Bronchial epithelial cell (primary cell): ENCODE results near the gene MICU1. TPM values are rescaled to one million over a fixed set of nuclear protein-coding genes. Genes with fewer than 3 reads are reported as not detected.
A peak's percentile ranks its signal among the peaks of the same experiment; 100 is the strongest.
"Not testable (repeated sequence)": the region's sequence is repeated elsewhere in the genome, so short reads cannot be mapped to it uniquely, and the experiment has no call there.

Experiments used
- DNase-seq: peaks from one replicate; pipeline ENCODE4 v3.0.0-alpha.2; 2010; ENCODE audit warnings: low read depth
- FAIRE-seq: peaks from 2 replicates; lab custom pipeline; 2011; peaks lifted over from hg19 to GRCh38; lab: Jason Lieb, UNC
- H3K27me3 ChIP-seq: 2 replicates; pipeline ENCODE4 v1.5.1; 2011; ENCODE audit warnings: low read length; ENCODE audit not compliant: control insufficient read depth, insufficient read depth
- H3K36me3 ChIP-seq: 2 replicates; pipeline ENCODE4 v1.5.1; 2011; ENCODE audit warnings: low read length; ENCODE audit not compliant: control insufficient read depth, insufficient read depth
- H3K4me3 ChIP-seq: 2 replicates; pipeline ENCODE4 v1.5.1; 2011; ENCODE audit warnings: mild to moderate bottlenecking, low read depth, low read length, control low read depth
- total RNA-seq: library from RNA; depleted of rRNA; stranded (reverse); fragments of >200 nt; gene quantifications from 2 replicates; pipeline ENCODE4 v1.2.1, GENCODE V29; 2014
- TF ChIP-seq, protein P1 (sequence below): IDR thresholded peaks from 2 replicates; pipeline ENCODE4 v1.5.1; 2011; ENCODE audit warnings: mild to moderate bottlenecking, moderate library complexity, low read length, control low read depth, inconsistent platforms; ENCODE audit not compliant: insufficient read depth, severe bottlenecking

MICU1 gene
- total RNA-seq, 1 donor from 2014 or later = 20.8 TPM

- TF ChIP-seq, protein P1, sequence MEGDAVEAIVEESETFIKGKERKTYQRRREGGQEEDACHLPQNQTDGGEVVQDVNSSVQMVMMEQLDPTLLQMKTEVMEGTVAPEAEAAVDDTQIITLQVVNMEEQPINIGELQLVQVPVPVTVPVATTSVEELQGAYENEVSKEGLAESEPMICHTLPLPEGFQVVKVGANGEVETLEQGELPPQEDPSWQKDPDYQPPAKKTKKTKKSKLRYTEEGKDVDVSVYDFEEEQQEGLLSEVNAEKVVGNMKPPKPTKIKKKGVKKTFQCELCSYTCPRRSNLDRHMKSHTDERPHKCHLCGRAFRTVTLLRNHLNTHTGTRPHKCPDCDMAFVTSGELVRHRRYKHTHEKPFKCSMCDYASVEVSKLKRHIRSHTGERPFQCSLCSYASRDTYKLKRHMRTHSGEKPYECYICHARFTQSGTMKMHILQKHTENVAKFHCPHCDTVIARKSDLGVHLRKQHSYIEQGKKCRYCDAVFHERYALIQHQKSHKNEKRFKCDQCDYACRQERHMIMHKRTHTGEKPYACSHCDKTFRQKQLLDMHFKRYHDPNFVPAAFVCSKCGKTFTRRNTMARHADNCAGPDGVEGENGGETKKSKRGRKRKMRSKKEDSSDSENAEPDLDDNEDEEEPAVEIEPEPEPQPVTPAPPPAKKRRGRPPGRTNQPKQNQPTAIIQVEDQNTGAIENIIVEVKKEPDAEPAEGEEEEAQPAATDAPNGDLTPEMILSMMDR = no peak
- Histone ChIP-seq H3K4me3 (no peak overlapping the region), H3K36me3 (no peaks in the 10 kb centered on the region), H3K27me3 (no peaks in the 10 kb centered on the region)
- FAIRE-seq = no peak
- DNase-seq = no peak
Measured at GRCh38 chr10:72435570-72435969, 190.3 kb downstream of the MICU1 start.

GRCh38 chr10:72430936-72431335 is 194.9 kb downstream of the MICU1 start:
- FAIRE-seq, H3K36me3 ChIP-seq, H3K4me3 ChIP-seq, DNase-seq, H3K27me3 ChIP-seq: not testable (repeated sequence)

DNA sequence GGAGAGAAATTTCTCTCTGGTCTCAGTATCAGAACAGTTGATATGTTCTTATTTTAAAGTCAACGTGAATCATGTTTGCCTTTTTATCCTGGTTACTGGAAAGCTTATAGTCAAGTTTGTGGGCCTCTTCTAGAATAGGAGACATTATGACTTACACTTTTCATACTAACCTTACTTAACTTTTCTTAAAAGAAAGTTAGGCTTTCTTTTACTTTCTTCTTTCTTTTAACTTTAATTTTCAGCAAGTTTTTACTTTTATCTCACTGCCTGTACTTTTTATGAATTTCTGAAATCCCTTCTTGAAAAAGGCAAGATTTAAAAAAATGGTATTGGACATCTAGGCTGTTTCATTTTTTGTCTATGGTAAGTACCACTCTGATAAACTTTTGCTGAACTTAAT is 195.9 kb downstream of the MICU1 start:
- Histone ChIP-seq H3K36me3 (no peaks in the 10 kb centered on the region), H3K27me3 (no peaks in the 10 kb centered on the region), H3K4me3 (no peak overlapping the region)
- FAIRE-seq (no peak), DNase-seq (no peak)
- TF ChIP-seq, protein P1 = no peak

DNA sequence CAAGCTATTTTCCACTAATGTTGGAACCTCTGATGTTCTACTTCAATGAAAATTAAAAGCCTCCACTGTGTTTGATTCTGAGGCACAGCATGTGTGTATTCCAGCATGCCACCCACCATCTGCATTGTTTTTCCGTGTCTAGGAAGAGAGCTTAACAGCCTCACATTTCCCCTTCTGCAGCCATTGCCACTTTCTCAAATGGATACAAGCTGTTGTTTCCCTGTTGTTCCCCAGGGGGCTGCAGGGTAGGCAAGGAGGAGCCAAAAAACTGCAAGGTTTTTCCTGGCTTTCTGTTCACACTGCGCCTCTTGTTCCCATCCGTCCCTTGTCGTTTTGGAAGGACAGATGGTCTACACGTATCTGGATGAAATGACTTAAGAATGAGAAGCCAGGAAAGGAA is 198.9 kb downstream of the MICU1 start:
- H3K4me3 ChIP-seq = no peak overlapping the region
- no peak for DNase-seq
- H3K36me3 ChIP-seq = no peaks in the 10 kb centered on the region
- TF ChIP-seq, protein P1 = no peak
- FAIRE-seq = no peak
- H3K27me3 ChIP-seq = no peaks in the 10 kb centered on the region

- DNase-seq = no peak
- TF ChIP-seq, protein P1 = no peak
- no peak for FAIRE-seq
- Histone ChIP-seq H3K36me3 (no peaks in the 10 kb centered on the region), H3K27me3 (no peaks in the 10 kb centered on the region), H3K4me3 (no peak overlapping the region)
Measured at GRCh38 chr10:72425133-72425532, 200.7 kb downstream of the MICU1 start.

DNA sequence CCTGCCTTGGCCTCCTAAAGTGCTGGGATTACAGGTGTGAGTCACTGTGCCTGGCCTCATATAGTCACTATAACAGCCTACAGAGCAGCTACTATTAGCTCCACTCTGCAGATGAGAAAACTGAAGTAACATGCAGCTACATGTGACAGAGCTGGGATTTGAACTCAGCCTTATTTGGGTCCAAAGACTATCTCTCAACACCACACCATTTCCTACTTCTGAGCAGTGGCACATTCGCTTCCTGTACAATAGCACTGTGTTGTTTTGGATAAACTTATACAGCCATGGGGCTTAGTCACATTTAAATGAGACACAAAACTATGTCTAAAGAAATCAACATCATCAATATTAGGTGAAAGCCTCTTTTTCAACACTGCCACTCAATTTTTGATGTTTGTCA is 201.3 kb downstream of the MICU1 start:
- FAIRE-seq (no peak), DNase-seq (peak; percentile 2)
- no peak overlapping the region for H3K4me3 ChIP-seq
- H3K27me3 ChIP-seq = no peaks in the 10 kb centered on the region
- H3K36me3 ChIP-seq = no peaks in the 10 kb centered on the region
- TF ChIP-seq, protein P1 = no peak
